GM19035 (cell line): ENCODE results near the gene SNAPIN.

Experiments
- ATAC-seq: cut with Tn5 transposase; IDR thresholded peaks from one replicate; pipeline ENCODE4 v1.9.1; 2021; ENCODE audit not compliant: unreplicated experiment

SNAPIN gene

GRCh38 chr1:153677718-153678518 lies 19.4 kb downstream of the SNAPIN start:
- ATAC-seq, result no peak

GRCh38 chr1:153678519-153679336 lies 20.2 kb downstream of the SNAPIN start, which contains the start of gene NPR1:
TSS of gene NPR1 (plus strand) at chr1:153678688. CDS start at chr1:153679109, 421 bp downstream.
- no peak for ATAC-seq

- ATAC-seq, result no peak
These were observed 21.0 kb downstream of the SNAPIN start for GRCh38 chr1:153679337-153680119.

GRCh38 chr1:153680120-153680403 lies 21.6 kb downstream of the SNAPIN start:
- ATAC-seq, result no peak

- ATAC-seq, result no peak
These were observed 24.2 kb downstream of the SNAPIN start for GRCh38 chr1:153682730-153683129.

GRCh38 chr1:153683854-153684253 lies 25.4 kb downstream of the SNAPIN start:
- no peak for ATAC-seq

- no peak for ATAC-seq
These were observed 26.4 kb downstream of the SNAPIN start for GRCh38 chr1:153684892-153685291.

GRCh38 chr1:153685544-153686340 lies 27.2 kb downstream of the SNAPIN start:
- ATAC-seq, result no peak

- no peak for ATAC-seq
These were observed 29.0 kb downstream of the SNAPIN start for GRCh38 chr1:153687346-153688125.

- no peak for ATAC-seq
These were observed 29.8 kb downstream of the SNAPIN start for GRCh38 chr1:153688276-153688675.

GRCh38 chr1:153688736-153689328 lies 30.3 kb downstream of the SNAPIN start:
- ATAC-seq, result no peak

GRCh38 chr1:153693466-153693865 lies 35.0 kb downstream of the SNAPIN start:
- no peak for ATAC-seq

- no peak for ATAC-seq
These were observed 38.2 kb downstream of the SNAPIN start for GRCh38 chr1:153696741-153697140.

- ATAC-seq, result no peak
These were observed 38.9 kb downstream of the SNAPIN start for GRCh38 chr1:153697191-153698019.

- ATAC-seq, result no peak
These were observed 39.8 kb downstream of the SNAPIN start for GRCh38 chr1:153698020-153698922.

GRCh38 chr1:153698923-153699714 lies 40.6 kb downstream of the SNAPIN start:
- ATAC-seq, result no peak

GRCh38 chr1:153699768-153700167 lies 41.3 kb downstream of the SNAPIN start:
- no peak for ATAC-seq
